CD4-positive, alpha-beta T cell (primary cell): ENCODE data around the gene NPAS3. TPM values are rescaled to one million over a fixed set of nuclear protein-coding genes. Genes with fewer than 3 reads are reported as not detected.

ENCODE experiments used
- ATAC-seq: fragments of 200-7000 bp; cut with Tn5 transposase; one replicate; pipeline ENCODE4 v1.10.0; 2022; ENCODE audit warnings: mild to moderate bottlenecking; ENCODE audit not compliant: poor library complexity
- CTCF ChIA-PET: fragments of 350-600 bp; sonication (Branson Sonifier 250); formaldehyde crosslinking; loops from one replicate; lab custom pipeline; 2021; ENCODE audit warnings: antibody characterized with exemption, inconsistent platforms; lab: Charles Lee
- POLR2A ChIA-PET: fragments of 350-600 bp; sonication (Branson Sonifier 250); formaldehyde crosslinking; loops from one replicate; lab custom pipeline; 2021; ENCODE audit warnings: antibody characterized with exemption, inconsistent platforms; lab: Charles Lee
- DNase-seq, 14 experiments: peaks; one replicate each; pipeline ENCODE4 v3.0.0-alpha.2; 2013 to 2020; ENCODE audit warnings: mixed read lengths in 2 of 14
- H3K27ac ChIP-seq, 2 donors: one replicate each; pipeline versions ENCODE4 v1.5.1 to v1.7.0; 2013; ENCODE audit warnings: low read length in 2 of 2, low read depth in 1 of 2, mild to moderate bottlenecking in 1 of 2
- H3K27me3 ChIP-seq, 2 experiments: 1 replicate in 1 of 2; 2 replicates in 1 of 2; pipeline versions ENCODE4 v1.6.1 to v1.7.0; 2013; ENCODE audit warnings: low read length in 2 of 2, control low read depth in 1 of 2, mild to moderate bottlenecking in 1 of 2, moderate library complexity in 1 of 2; ENCODE audit not compliant: insufficient read depth in 2 of 2, control insufficient read depth in 1 of 2
- H3K36me3 ChIP-seq: one replicate; pipeline ENCODE4 v1.6.1; 2013; ENCODE audit warnings: low read length, control low read depth; ENCODE audit not compliant: insufficient read depth
- H3K4me1 ChIP-seq: one replicate; pipeline ENCODE4 v1.6.1; 2013; ENCODE audit warnings: low read length, control low read depth; ENCODE audit not compliant: insufficient read depth
- H3K4me3 ChIP-seq: one replicate; pipeline ENCODE4 v1.5.1; 2013; ENCODE audit warnings: mild to moderate bottlenecking, low read length, moderate library complexity
- H3K9me3 ChIP-seq, 2 experiments: 1 replicate in 1 of 2; 2 replicates in 1 of 2; pipeline versions ENCODE4 v1.6.1 to v1.7.0; 2013; ENCODE audit warnings: low read length in 2 of 2, mild to moderate bottlenecking in 2 of 2, control low read depth in 1 of 2, moderate library complexity in 1 of 2; ENCODE audit not compliant: control insufficient read depth in 1 of 2, insufficient read depth in 1 of 2
- H3K27ac Mint-ChIP-seq: one replicate; pipeline ENCODE4 v1.8.0; 2020; ENCODE audit warnings: mixed read lengths
- H3K27me3 Mint-ChIP-seq: one replicate; pipeline ENCODE4 v1.8.0; 2021; ENCODE audit warnings: mixed read lengths
- H3K36me3 Mint-ChIP-seq: one replicate; pipeline ENCODE4 v1.8.0; 2021; ENCODE audit warnings: low read depth, mixed read lengths
- H3K4me1 Mint-ChIP-seq: one replicate; pipeline ENCODE4 v1.8.0; 2021; ENCODE audit warnings: low read depth, mixed read lengths
- H3K4me3 Mint-ChIP-seq: one replicate; pipeline ENCODE4 v1.8.0; 2020; ENCODE audit warnings: mild to moderate bottlenecking, mixed read lengths
- H3K9me3 Mint-ChIP-seq: one replicate; pipeline ENCODE4 v1.8.0; 2020; ENCODE audit warnings: mixed read lengths
- CTCF ChIP-seq: fragments of 200-600 bp; IDR thresholded peaks from one replicate; pipeline ENCODE4 v1.8.0; 2022; ENCODE audit warnings: antibody characterized with exemption, mild to moderate bottlenecking
- intact Hi-C, 2 experiments: fragments of 100-400 bp; cut with DNase I in 1 of 2; cut with micrococcal nuclease in 1 of 2; formaldehyde crosslinking; loops; one replicate each; pipeline versions ENCODE4 v1.15.1 to v1.9.0; 2023 to 2025; cut with DNase I, micrococcal nuclease
- total RNA-seq, 174 experiments: library from RNA in 2 of 174; stranded (reverse) in 2 of 174; gene quantifications; one replicate each; pipeline ENCODE4 v1.2.3 and lab custom pipeline; 2021 to 2026

The NPAS3 gene
- total RNA-seq, 2 experiments from 2014 or later = not detected

DNA sequence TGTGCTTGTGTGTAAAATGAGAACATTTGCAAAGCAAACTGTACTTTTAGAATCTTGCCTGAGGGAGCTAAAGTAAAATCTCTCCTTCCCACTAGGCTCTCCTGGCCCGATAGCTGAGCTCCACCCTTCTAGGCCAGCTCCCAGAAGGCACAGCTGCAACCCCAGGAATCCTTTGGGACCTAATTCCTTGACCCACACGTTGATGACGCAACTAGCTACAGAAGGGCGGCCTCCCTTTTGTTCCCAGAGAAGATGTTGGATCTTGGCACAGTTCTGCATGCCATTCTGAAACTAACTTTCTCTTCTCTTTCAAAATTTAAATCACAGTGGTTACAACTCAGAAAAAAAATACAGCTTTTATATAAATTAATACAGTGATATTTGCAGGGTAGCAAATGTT, 744.1 kb downstream of the NPAS3 start:
- no peaks in the 10 kb centered on the region for H3K36me3 Mint-ChIP-seq

GRCh38 chr14:33685026-33685425, 746.3 kb downstream of the NPAS3 start:
- Histone ChIP-seq H3K9me3 (no peaks in the 10 kb centered on the region), H3K4me3 (no peak overlapping the region), H3K4me1 (no peaks in the 10 kb centered on the region), H3K27ac (no peak overlapping the region), H3K27me3 (no peaks in the 10 kb centered on the region), H3K36me3 (no peaks in the 10 kb centered on the region)
- no peaks in the 10 kb centered on the region for H3K4me1 Mint-ChIP-seq
- H3K9me3 Mint-ChIP-seq = no peaks in the 10 kb centered on the region
- H3K4me3 Mint-ChIP-seq = no peak overlapping the region
- no peak for TF ChIP-seq CTCF
- H3K36me3 Mint-ChIP-seq = no peaks in the 10 kb centered on the region
- no peaks in the 10 kb centered on the region for H3K27me3 Mint-ChIP-seq
- intact Hi-C loops = no loop called here
- DNase-seq = no peak
- CTCF ChIA-PET = no interaction called here
- no peak overlapping the region for H3K27ac Mint-ChIP-seq
- POLR2A ChIA-PET = no interaction called here
- no peak for ATAC-seq

More for the DNA sequence above, 744.1 kb downstream of the NPAS3 start:
- no peak overlapping the region for H3K27ac ChIP-seq
- intact Hi-C loops = no loop called here
- no peak for TF ChIP-seq CTCF
- no peak overlapping the region for H3K4me3 ChIP-seq
- DNase-seq (no peak), ATAC-seq (no peak)
- Mint-ChIP-seq H3K27ac (no peak overlapping the region), H3K9me3 (no peaks in the 10 kb centered on the region), H3K27me3 (peaks cover 4% of the 10 kb centered on the region), H3K4me3 (no peak overlapping the region), H3K4me1 (no peaks in the 10 kb centered on the region)
- no peaks in the 10 kb centered on the region for H3K36me3 ChIP-seq
- no peaks in the 10 kb centered on the region for H3K4me1 ChIP-seq
- no peaks in the 10 kb centered on the region for H3K9me3 ChIP-seq
- ChIA-PET CTCF (no interaction called here), POLR2A (no interaction called here)
- H3K27me3 ChIP-seq = no peaks in the 10 kb centered on the region

DNA sequence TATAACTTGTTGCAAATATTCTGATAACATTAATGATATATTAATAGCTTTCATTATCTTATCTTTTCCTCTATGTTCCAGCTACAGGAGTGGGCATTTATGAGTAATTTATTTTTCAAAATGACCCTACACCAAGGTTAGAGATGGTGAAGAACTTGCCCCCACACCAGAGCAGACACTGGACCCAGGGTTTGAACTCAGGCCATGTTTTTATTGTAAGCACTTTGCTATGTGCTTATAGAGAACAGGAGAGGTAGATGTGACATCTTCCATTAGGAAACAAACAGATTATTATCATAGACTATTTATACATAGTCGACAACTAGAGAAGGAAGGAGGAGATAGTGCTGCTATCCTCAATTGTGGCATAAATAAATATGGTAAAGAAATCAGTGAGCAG, 747.0 kb downstream of the NPAS3 start:
- Histone ChIP-seq H3K27ac (no peak overlapping the region), H3K4me3 (no peak overlapping the region), H3K9me3 (no peaks in the 10 kb centered on the region), H3K27me3 (no peaks in the 10 kb centered on the region), H3K4me1 (no peaks in the 10 kb centered on the region), H3K36me3 (no peaks in the 10 kb centered on the region)
- H3K36me3 Mint-ChIP-seq = no peaks in the 10 kb centered on the region
- CTCF ChIA-PET = no interaction called here
- H3K9me3 Mint-ChIP-seq = no peaks in the 10 kb centered on the region
- no peaks in the 10 kb centered on the region for H3K4me1 Mint-ChIP-seq
- no peak overlapping the region for H3K4me3 Mint-ChIP-seq
- DNase-seq (no peak), ATAC-seq (no peak)
- no peak for TF ChIP-seq CTCF
- H3K27me3 Mint-ChIP-seq = no peaks in the 10 kb centered on the region
- intact Hi-C loops = no loop called here
- H3K27ac Mint-ChIP-seq = no peak overlapping the region
- POLR2A ChIA-PET = no interaction called here
